Measurements from ENCODE around the gene PHLDA3.
A peak's percentile ranks its signal among the peaks of the same experiment; 100 is the strongest.
"Not testable (repeated sequence)": the region's sequence is repeated elsewhere in the genome, so short reads cannot be mapped to it uniquely, and the experiment has no call there.

PHLDA3 gene

GRCh38 chr1:201485184-201485774, 16.3 kb upstream of the PHLDA3 start:
- no peak for DNase-seq

DNA sequence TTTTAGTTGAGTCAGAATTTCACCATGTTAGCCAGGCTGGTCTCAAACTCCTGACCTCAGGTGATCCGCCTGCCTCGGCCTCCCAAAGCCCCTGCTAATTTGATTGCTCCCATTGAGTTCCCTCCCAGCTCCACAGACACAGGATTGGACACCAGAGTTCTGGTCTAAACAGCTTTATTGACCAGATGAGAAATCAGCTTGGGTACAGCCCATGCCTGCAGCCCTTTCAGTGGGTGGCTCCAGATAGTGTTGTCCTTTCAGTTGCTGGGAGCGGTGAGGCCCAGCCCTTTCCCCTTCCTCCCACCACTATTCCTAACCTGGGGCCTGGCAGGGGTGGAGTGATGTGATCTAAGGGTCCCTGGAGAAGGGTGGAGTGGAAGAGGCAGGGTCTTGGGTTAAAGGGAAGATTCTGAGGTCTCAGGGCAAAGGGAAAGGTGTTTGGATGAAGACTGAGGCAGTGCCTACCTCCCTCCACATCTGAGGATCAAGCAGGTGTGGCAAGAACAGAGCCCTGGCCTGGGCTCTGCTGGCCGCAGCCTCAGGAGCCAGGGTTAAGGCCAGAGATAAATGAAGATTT, 14.5 kb upstream of the PHLDA3 start:
- no peak for DNase-seq

DNA sequence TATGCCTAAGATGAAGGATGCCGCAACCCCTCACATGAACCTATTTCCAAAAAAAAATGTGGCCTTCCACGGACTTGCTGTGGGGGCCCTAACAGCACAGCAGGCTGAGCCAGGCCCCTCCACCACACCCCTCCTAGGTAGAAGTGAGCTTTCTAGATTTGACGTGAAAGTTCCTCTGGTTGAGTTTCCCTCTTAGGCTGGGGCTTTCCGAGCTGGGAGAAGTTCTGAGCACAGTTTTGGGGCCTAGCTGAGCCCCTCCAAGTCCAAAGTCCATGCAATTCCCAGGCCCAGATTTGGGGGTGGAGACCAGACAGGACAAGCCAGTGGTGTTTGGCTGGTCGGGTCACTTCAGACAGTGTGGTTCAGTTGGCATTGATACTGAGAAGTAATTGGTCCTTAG, 13.8 kb upstream of the PHLDA3 start:
- DNase-seq = no peak

DNA sequence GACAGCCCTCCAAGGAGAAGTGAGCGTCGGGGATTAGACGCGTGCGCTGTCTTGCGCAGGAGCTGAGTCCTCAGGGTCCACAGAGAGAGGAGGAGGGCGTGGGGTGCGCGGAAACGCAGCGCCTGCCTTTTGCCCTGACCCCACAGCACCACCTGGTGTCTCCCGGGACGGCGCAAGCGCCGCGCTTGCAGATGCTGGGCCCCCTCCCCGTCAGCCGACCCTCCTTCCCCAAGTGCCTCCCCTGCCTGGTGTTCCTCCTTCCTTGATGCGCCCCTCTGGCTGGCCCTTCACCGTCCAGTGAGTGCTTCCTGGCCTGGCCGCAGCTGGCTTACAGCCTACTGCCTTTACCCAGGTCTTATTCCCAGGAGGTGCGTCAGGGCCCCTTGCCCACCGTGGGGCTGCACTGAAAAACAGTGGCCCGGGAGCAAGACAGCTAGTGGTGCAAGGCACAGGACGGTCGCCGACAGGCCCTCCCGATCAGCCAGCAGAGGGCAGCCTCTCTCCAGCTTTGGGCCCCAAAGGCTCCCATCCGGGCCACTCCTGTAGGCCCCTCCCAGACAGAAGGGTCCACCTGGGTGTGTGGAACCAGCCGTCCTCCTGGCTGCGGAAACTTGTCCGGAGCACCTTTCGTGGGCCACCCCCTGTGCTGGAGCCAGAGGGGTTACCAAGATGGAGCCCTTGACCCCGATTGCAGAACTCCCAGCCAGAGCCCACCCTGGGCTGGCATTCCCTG, 12.9 kb upstream of the PHLDA3 start:
- DNase-seq = peak; percentile 83

GRCh38 chr1:201481004-201481380, 12.0 kb upstream of the PHLDA3 start:
- no peak for DNase-seq

GRCh38 chr1:201480231-201481003, 11.4 kb upstream of the PHLDA3 start:
- peak; percentile 72 for DNase-seq

DNA sequence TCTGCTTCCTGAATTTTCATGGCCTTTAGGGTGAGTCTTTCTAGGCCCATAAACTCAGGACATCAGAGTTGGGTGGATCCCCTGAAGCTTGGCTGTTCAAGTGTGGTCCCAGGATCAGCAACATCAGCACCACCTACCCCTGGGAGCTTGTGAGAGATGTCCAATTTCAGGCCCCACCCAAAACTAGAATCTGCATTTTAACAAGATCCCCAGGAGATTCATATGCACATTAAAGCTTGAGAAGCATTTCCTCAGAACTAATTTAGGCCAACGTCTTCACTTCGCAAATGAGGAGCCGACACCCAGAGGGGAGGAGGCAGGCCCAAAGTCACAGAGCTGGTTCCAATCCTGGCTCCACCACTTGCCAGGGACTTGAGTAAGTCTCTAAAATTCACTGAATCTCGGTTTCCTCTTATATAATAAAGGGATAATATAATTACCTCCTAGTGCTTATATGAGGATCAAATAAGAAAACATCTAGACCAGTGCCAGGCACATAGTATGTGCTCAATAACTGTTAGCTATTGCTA, 10.3 kb upstream of the PHLDA3 start:
- no peak for DNase-seq

DNA sequence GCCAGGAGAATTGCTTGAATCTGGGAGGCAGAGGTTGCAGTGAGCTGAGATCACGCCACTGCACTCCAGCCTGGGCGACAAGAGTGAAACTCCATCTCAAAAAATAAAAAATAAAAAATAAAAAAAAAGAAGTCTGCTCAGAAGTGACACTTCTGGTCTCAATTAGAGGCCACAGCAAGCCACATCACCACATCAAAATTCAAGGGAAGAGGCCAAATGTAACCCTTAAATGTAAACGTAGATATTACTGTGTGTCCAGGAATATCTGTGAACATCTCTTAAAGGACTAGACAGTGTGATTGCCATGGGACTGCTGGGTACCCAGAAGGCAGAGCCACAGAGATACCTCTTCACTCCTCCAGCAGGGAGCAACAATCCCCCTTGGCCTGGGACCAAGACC, 9.7 kb upstream of the PHLDA3 start:
- not testable (repeated sequence) for DNase-seq

DNA sequence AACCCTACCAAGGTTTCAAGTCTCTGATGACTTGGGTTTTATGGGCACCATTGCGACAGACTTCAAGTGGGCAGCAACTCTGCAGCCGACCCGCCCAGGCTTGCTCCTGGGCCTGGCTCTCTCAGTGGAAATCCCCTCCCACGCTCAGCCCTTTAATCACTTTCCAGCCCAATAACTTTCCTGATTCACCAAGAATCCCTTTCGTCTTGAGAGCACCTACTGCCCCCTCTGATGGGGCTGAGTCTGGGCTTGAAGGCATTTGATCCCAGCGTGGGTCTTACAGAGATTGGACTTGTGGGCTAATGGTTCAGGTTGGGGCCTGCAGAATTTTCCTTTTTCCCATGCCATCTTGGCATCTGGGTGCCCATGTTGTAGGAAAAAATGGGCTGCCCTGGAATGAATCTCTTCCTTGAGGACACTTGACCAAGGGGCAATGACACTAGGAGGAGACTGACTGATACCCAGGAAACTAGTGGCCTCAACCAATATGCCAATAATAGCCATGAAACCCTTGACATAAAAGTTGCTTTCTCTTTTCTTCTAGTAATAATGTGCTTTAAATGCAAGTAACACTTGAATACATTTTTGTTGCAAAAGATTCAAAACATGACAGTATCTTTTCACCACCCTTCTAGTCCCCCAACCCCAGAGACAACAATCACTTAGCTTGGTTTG, 7.8 kb upstream of the PHLDA3 start:
- DNase-seq = no peak

DNA sequence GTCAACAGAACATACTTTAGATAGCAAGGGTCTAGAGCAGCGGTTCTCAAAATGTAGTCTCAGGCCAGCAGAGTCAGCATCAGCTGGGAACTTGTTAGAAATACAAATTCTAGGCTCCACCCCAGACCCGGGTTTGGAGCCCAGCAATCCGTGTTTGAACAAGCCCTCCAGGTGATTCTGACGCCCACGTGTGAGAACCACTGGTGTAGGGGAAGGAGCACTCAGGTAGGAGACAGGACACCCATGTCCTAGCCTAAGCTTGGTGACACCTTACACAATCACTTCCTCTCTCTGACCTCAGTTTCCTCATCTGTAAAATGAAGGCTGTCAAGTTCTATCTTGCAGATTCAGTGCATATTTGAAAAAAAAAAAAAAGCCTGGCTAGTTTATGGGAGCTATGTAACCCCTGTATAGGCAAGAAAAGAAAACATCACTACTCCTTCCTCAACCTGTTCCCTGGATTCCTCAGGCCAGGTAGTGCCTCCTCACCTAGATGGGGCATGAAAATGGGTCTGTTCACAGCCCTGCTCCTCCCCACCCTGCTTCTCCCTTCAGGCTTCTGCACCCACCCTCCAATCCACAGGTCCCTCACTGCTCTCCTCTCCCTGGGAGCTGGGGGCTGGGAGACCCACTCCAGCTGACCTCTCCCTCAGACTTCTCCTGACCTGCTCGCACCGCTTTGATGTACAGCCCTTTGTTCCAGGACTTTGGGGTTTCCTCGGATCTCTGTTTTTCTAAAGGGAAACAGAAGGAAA, 7.1 kb upstream of the PHLDA3 start:
- DNase-seq = no peak

- no peak for DNase-seq
These were observed 6.1 kb upstream of the PHLDA3 start for GRCh38 chr1:201475130-201475529.

DNA sequence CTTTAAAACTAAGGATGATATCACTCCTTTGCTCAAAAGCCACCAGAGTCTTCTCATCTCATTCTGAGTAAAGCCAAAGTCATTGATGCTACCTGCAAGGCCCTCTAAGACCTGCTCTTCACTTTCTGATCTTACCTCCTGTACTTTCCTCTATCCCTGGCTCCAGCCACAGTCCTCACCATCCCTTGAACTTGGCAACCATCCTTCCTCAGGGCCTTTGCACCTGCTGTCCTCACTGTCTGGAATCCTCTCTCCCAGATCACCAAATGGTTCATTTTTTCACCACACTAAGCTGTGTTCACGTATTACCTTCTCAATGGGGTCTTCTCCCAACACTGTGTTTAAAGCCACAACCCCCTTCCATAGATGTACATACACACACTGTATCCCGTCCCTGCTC, 4.3 kb upstream of the PHLDA3 start:
- DNase-seq = no peak

GRCh38 chr1:201472321-201472720, 3.3 kb upstream of the PHLDA3 start:
- not testable (repeated sequence) for DNase-seq

DNA sequence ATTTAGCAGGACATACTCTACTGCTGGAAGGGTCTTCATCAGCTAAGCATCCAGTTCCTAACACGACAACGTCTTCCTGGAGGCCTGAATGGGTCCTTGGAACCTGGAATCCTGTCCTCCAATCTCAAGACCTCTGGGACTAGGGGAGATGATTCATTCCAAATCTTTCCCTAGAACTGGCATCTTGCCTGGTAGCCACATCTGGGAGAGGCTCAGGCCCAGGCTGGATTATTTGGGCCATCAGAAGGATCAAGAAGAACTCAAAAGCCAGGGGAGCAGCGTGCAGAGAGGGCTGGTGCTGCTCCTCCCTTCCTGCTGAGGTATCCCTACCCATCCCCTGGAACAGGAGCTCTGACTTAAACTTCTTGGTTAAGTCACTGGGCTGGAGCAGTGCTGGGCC, 2.8 kb upstream of the PHLDA3 start:
- no peak for DNase-seq

GRCh38 chr1:201470581-201470980, 1.6 kb upstream of the PHLDA3 start:
- DNase-seq = no peak

- DNase-seq = no peak
These were observed 672 bp upstream of the PHLDA3 start for GRCh38 chr1:201469645-201470074.

DNA sequence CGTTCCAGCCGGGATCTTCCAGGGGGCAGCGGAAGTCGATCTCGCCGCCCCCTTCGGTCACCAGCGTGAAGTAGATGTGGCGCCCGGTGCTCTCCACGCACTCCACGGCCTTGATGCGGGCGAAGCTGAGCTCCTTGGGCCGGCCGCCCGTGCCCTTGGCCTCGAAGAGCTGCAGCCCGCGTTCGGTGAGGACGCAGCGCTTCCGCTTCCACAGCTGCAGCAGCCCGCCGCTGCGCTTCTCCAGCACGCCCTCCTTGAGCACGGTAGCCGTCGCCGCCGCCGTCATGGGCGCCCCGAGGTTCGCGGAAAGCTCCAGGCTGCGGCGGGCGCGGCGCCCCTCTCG, 516 bp downstream of the PHLDA3 start:
- no peak for DNase-seq

GRCh38 chr1:201466492-201466891, 2.5 kb downstream of the PHLDA3 start:
- no peak for DNase-seq

- DNase-seq = no peak
These were observed 3.2 kb downstream of the PHLDA3 start for GRCh38 chr1:201465698-201466290.

DNA sequence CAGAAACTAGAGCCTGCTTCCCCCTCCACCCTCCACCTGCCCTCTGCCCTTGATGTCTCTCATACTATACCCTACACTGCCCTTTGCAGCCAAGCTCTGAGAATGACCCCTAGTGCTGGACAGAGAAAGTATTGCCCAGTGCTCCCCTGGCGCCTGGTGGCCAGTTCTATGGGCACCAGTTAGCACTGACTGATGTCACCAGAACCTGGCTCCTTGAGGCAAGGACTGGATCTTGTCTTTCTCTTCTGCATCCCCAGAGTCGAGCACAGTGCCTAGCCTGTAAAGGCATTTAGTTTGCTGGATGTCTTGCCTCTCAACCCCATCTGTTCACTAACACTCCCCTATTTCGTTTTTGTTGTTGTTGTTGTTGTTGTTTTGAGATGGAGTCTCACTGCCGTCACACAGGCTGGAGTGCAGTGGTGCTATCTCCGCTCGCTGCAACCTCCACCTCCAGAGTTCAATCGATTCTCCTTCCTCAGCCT, 5.9 kb downstream of the PHLDA3 start:
- no peak for DNase-seq

DNA sequence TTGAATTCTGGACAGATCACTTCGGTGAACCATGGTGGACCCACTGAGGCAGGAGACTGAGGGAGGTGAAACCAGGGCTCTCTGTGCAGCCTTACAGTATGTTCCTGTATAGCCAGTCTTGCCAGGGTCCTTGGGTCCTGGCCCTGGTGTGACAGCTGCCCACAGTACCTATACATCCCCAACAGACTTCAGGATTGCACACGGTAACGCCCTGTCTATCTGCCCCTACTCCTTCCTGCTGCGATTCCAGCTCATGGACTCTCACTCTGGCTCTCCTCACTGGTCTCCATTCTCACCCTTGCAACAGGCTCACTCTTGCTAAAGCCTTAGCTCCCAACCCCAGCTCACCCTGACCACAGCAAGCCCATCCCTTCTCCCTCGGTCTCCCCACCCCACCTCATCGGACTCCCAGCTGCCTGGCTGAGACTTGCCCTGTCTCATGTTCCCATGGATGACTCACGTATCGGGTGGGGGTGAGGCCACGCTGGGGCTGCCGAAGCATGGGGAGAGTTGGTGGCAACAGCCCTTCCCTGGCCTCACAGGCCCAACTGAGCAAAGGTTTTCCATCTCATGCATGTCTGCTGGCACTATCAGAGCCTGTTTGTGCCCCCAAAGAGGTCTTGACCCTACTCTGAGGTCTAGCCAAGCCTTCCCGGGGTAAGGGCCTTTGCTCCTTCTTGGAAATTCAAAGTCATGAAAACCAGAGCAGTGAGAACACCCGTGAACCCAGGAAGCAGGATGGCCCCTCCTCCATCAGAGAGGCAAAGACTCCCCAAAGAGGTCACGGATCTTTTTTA, 7.1 kb downstream of the PHLDA3 start:
- no peak for DNase-seq
